HG03139 (cell line): ENCODE measurements around the gene MICU1.
"Not testable (repeated sequence)": the region's sequence is repeated elsewhere in the genome, so short reads cannot be mapped to it uniquely, and the experiment has no call there.

ENCODE experiments used
- ATAC-seq: cut with Tn5 transposase; IDR thresholded peaks from one replicate; pipeline ENCODE4 v1.9.1; 2021; ENCODE audit not compliant: unreplicated experiment

The MICU1 gene

DNA sequence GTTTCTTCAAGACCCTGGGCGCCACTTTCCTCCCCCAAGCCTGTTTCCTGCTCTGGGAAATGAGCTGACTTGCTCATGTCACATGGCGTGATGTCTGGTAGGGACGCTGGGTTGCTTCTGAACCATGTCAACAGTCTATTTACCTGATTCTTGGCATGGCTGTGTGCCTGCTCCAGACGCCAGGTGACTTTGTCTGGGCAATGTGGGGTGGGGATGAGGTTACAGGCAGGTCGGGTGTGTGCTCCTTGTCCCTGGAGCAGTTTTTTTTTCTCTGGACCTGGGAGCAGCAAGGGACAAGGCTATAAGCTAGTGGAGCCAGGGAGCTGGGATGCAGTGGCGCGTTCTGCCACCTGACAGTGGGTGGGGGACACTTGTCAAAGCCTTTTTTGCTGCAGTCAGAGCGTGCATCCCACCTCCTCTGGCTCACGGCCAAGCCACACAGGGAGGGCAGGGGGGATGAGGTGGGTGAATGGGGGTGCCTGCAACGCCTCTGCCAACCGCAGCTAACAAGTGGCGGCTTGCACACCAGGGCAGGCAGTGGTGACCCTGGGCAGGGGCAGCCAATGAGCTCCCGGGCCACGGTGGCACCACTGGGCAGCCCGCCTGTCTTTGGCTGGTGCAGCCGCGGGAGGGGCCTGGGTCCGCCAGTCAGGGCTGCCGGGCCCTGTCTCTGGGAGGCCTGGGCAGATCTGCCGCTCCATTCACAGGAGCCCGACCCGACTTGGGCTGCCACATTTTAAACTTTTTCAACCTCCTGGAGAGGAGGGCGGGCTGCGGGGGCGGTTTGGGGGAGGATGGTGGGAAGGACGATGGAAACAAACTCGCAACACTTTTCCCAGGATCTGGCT, 294.1 kb downstream of the MICU1 start:
- peak; percentile 36 for ATAC-seq

DNA sequence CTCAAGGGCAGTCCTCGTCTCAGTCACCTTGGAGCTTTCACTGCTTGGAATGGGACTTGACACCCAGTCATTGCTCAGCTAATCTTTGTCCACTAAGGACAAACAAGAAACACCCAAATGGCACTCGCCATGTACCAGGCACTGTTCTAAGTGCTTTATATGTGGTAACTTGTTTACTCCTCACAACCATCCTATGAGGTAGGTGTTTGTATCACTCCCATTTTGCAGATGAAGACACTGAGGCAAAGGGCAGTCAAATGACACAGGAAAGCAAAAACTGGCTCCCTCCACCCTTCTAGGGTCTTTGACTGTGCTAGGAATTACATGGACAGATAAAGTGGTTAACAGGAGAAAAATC, 295.8 kb downstream of the MICU1 start:
- no peak for ATAC-seq

DNA sequence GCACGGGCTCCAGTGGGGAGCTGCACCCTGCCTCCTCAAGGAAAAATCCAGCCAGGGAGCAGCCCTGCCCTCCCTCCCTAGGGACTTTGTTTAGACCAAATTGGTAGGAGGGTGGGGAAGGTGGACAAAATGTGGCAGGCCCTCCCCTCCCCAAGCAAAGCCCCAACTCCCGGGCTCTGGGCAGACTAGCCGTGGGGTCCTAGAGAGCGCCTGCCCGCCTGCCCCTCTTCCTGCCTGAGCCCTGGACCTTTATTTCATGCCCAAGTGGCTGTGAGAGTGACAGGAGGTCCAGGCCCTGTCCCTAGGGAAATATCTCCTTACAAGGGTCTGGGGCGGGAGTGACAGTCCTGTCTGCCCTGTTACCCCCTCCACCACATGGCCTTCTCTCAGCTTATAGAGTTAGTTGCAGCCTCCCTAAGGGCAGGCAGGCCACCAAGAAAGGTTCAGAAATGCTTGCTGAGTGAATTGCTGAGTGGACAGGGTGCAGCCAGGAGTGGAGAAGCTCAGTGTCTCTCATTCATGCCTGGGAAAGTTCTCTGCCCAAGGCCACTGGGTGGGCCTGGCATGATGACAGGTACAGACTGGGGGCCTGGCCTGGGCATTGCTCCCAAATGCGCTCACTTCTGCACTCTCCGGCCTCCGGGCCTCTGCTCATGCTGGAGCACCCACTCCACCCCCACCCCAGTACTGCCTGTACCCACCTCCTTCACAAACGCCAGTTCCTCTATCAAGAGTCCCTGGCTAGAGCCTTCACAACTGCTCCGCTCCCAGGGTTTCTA, 296.4 kb downstream of the MICU1 start:
- no peak for ATAC-seq

DNA sequence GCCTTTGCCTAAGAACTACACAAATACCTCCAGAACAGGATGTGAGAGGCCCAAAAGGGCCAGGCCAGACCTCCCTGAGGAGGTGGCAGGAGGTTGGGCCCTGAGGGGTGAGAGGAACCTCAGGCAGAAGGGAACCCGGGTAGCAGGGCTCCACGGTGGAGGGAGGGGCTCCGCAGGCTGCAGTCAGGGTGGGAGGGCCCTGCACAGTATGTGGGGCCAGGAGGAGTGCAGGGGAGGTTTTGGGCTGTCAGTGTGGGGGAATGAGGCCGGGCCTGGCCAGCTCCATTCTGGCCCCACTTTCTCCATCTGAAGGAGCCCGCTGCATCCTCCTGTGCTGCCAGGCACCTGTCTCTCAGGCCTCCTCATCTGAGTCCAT, 297.1 kb downstream of the MICU1 start:
- no peak for ATAC-seq

DNA sequence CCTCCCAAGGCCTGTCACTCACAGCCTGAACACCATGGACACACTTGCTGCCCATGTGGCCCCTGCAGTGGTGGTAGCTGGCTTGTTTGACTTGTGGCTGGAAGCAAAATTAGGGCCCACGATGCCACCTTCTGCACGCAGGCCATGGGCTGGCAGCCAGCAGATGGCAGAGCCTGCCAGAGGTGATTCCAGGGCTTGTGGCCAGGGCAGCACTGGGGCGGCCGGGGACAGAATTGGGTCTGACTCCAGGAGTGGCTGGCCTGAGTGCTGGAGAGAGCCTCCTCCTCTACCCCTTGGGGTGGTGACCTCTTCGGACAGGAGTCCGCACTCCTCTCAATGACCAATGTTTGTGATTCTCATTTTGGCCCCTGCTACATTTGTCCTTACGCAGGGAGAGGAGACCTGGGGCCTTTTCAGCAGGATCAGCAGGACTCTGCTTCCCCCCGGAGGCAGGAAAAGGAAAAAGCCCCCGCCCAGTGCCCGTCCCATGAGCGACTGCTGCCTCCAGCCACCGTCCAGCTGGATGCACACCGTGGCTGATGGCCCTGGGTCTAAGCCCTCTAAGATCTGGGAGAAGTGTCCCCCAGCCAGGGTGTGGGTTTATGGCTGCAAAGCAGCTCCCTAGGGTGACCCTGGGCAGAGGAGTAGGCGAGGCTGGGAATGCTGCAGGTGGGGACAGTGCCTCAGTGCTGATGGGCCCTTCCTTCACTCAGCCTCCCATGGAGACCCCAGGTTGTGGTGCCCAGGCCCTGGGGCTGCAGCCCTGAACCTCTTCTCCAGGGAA, 297.6 kb downstream of the MICU1 start:
- no peak for ATAC-seq

DNA sequence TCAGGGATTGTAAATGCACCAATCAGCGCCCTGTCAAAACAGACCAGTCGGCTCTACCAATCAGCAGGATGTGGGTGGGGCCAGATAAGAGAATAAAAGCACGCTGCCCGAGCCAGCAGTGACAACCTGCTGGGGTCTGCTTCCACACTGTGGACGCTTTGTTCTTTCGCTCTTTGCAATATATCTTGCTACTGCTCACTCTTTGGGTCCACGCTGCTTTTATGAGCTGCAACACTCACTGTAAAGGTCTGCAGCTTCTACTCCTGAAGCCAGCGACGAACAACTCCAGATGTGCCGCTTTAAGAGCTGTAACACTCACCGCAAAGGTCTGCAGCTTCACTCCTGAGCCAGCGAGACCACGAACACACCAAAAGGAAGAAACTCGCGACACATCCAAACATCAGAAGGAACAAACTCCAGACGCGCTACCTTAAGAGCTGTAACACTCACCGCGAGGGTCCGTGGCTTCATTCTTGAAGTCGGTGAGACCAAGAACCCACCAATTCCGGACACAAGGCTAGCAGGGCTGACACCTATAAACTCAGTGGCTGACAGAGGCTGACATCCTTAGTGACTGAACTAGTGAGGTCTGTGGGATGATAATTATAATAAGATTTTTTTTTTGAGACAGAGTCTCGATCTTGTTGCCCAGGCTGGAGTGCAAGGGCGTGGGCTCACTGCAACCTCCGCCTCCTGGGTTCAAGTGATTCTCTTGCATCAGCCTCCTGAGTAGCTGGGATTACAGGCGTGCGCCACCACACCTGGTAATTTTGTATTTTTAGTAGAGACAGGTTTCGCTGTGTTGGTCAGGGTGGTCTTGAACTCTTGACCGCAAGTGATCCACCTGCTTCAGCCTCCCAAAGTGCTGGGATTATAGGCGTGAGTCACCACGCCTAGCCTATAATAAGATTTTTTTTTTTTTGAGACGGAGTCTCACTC, 298.9 kb downstream of the MICU1 start:
- ATAC-seq, result not testable (repeated sequence)

DNA sequence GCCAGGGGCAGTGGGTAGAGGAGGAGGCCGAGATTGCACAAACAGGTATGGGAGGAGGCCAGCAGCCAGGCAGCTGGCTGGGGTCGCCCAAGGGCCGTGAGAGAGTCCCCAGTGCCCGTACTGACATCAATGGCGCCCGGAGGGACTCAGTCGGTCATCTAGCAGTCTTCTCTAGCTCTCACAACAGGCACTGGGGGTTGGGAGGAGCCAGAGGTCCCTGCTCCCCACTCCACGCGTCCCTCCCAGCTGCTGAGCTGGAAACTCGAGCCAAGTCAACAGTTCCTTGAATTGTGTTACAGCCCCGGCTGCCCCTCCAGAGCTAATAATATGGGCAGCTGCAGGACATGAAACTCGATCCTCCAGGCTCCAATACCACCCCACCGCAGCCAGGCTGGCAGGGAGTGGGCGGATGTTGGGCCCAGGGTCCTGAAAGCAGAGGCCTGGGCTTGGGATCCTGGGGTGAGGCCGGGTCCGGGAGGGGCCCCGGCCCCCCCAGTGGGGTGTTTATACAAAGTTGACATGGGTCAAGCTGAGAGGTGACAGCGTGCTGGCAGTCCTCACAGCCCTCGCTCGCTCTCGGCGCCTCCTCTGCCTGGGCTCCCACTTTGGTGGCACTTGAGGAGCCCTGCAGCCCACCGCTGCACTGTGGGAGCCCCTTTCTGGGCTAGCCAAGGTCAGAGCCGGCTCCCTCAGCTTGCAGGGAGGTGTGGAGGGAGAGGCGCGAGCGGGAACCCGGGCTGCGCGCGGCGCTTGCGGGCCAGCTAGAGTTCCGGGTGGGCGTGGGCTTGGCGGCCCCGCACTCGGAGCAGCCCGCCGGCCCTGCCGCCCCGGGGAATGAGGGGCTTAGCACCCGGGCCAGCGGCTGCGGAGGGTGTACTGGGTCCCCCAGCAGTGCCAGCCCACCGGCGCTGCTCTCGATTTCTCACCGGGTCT, 300.4 kb downstream of the MICU1 start:
- not testable (repeated sequence) for ATAC-seq

DNA sequence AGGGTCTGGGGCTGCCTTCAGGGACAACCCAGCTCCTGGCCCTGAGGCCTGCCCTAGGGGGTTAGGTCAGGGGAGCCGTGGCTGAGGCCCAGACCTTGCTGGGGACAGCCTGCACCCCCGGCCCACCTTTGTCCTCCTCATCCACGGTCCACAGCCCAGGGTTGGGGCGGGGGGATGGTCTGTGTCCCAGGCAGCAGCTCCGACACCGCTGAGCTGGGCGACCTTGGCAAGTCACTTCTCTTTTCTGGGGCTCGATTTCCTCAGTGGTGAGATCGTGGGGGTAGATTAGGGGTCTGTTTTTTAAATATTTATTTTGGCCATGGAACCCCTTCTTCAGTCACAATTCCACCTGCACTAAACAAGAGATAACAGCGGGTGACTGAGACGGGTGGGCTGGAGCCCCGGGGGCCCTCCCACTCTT, 302.1 kb downstream of the MICU1 start:
- no peak for ATAC-seq

DNA sequence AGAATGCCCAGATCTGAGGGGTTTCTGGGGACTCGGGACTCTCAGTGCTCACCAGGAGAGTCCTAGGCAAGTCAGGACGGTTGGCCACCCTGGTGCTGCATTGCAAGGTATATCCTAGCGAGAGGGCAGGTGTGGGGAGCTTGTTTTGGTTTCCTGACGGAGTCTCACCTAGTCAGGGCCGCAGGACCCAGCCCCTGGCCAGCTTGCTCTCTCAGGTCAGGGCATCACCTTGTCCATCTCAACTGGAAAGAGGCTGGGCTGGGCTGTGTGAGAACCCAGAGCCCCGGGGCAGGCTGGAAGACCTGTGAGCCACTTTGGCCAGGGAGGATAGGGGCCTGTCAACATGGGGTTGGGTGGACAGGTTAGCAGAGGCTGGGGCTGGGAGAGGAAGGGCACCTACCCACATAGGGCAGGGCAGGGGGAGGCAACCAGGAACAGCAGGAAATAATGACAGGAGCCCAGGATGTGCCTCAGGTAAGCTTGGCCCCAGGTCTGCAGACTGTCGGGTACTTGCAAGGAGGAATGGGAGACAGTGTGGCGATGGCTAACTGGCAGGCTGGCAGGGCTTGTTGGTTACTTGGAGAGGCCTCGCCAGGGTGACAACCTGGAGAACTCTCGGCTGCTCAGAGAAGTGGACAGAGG, 302.6 kb downstream of the MICU1 start:
- no peak for ATAC-seq

DNA sequence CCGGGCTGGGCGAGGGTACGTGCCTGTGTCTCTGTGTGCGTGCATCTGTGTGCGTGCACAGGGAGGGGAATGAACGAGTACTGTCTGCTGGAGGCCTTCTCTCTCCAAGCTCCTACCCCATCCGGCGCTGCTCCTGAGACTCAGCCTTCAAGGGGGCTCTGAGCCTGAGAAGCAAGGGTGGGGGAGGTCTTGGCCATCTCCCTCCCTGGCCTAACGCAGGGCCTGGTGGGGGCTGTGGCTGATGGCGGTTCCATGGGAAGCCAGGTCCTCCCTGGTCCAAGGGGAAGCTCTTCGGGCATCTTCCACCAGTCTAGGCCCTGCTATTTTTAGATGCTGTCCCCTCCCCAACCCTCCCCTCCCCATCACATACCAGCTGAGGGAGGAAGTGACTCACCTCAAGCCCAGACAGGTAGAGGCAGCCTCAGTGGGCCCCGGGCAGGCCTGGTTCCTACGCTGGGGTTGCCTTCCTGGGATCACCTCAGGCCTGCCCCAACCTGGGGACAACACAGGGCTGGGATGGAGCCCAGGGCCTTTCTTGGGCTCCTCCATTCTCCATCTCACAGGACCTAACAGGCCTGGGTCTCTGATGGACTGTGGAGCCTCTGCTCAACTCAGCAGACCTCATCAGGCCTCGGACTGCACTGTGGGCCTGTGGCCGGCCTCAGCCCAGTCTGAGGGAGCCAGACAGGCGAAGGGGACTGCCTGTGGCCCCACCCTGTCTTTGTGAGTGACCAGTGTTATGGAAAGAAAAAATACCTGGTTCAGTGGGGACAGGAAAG, 303.4 kb downstream of the MICU1 start:
- no peak for ATAC-seq

DNA sequence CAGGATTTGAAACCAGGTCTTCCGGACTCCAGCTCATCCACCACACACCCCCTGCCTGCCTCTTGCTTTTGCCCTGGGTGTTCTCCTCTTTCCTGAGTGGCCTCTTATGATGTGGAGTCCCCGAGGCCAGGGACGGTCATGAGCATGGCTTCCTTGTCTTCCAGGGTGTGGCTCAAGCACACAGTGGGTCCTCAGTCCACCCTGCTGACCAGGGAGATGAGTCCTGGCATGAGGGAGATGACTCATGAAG, 303.9 kb downstream of the MICU1 start:
- ATAC-seq, result no peak

DNA sequence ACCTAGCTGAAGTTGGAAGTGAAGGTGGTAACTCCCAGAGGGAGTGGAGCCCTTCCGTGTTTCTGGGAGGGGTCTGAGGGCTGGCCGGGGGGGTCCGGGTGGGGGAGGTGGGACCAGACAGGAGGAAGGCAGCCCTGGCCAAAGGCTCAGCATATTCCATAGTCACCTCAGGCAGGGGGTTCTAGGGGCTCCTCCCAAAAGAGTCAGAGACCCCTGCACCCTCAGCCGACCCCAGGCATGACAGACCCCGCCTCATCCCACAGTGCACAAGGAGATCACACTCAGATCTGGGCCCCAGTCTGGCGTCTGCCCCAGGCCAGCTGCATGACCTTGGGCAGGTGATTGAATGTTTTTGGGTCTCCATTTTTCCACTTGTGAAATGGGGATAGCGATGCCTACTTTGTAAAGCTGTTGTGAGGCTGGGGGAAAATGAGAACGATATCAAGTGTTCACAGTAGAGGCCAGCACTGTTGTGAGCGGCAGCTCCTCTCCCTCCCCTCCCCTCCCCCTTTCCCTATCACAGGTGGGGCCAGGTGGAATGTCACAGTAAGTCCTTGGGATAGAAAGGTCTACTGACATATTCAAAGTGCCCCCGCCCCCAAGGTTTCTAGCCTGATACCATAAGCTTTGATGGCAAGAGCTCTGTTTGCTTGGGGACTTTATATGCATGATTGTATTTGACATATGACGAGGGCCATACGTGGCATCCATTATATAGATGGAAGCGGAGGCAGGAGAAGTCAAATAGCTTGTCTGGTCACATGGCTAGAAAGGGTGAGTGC, 304.4 kb downstream of the MICU1 start:
- ATAC-seq, result no peak

DNA sequence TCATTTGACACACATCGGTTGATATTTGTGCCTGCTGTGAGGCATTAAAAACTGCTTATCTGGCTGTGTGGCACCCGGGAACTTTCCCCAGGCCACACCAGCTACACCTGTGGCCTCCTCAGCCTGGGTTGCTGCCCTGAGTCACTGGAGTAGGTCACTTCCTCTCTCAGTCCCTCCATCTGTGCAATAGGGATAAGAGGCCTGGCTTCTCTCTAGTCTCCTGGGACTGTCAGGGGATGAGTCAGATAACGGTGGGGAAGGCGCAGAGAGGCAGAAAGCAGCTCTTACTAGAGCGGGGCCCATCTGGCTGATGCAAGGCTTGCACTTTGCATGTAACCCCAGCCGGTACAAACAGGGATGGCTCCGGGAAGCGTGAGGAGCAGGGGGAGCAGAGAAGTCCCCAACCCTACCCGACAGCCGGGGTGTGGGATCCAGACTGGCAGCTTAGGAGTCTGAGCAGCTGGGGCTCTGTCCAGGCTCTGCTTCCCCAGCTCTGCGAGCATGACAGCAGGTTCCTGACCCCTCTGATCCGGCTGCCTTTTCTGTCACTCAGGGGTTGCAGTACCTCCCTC, 305.1 kb downstream of the MICU1 start:
- peak; percentile 57 for ATAC-seq

DNA sequence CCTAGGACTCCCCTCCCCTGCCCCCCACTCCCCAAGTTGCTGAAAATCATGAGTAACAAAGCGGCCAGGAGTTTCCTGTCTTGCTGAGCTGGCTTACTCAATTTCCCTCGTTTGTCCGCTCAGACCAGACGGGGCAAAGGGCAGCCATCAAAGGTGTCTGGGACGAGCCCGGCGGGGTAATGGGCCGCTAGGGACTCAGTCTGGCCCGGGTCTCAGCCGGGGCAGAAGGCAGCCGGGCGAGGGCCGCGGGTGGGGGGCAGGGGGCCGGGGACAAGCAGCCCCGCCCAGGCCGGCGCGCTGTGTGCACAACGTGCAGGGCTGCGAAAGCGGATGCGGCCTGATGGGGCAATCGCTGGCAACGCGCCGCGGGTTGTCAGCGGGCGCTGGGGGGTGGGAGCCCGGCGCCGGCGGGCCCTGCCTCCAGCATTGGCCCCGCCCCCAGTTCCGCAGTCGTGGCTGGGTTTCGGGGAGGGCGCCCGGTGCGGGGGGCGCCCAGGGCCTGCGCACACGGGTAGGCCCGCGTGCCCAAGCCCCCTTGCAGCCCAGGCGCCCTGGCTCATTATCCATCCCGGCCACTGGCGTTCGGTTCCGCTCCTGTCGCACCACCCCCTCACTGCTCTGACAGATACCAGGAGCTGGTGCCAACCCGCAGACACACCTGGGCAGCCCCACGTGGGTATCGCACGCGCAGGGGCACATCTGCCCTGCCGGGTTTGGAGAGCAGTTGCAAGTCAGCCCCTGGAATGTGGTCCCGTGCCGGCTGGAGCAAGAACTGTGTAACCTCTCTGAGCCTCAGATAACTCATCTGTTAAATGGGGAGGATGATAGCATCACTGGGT, 306.2 kb downstream of the MICU1 start:
- ATAC-seq, result peak; percentile 50

DNA sequence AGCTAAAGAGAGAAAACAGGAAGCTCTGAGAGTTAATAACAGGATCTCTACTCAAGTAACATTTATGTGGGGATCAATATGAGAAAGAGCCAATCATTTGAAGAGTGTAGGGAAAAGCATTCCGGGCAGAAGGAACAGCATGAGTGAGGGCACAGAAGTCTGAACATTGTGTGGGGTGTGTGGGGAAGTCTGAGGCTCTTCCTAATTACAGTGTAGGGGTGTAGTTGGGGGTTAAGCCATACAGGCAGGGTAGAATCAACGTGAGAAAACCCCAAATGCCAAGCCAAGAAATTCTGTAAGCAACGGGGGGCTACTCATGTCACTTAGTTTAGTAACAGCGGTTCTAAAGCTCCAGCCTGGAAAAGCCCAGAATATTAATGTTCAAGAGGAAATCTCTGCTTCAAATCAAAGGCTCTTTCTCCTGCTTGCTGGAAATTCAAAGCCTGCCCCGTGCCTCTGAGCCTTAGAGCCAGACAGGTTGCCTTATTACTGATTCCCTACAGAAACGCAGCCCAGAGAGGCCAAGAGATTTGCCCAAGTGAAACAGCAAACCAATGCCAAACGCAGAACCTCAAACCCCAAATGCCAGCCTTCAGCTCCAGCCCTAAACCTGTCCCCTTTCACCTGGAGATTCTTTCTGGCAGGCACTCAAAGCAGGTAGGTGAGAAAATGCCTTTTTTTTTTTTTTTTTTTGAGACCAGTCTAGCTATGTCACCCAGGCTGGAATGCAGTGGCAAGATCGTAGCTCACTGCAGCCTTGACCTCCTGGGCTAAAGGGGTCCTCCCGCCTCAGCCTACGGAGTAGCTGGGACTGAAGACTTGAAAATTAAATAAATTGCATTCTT, 307.2 kb downstream of the MICU1 start:
- ATAC-seq, result no peak
